HG02763 (cell line): ENCODE measurements around the gene PLCD4.

Experiments used
- ATAC-seq: cut with Tn5 transposase; IDR thresholded peaks from one replicate; pipeline ENCODE4 v1.9.1; 2021; ENCODE audit warnings: mild to moderate bottlenecking, moderate library complexity; ENCODE audit not compliant: unreplicated experiment

PLCD4 gene

DNA sequence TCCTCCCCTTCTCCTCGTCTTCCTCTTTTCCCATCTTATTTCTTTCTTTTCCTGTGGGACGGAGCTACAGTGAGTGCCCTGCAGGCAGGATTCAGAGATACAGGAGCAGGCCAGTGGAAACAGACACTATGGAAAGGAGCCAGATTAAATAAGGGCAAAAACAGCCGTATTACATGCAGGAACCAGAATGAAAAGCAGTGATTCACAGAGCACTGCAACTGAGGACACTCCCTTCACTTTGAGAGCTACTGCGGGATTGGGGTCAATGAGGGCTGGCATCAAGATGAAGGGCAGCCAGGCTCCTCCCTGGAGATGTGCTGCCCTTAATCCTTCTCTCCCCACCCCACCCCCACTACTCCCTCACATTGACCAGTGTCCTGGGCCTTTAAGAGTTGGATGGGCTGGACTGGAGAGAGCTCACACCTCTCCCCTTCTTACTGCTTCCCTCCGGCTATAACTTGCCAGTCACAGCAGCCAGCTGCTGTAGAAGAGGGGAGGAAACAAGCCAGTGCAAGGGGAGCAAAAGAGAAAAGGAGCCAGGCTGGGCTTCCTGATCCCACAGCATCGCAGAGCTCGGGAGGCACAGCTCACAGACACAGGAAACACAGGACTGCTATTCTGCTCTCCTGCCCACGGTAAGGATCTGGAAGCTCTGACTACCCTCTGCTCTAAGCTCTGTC lies at the start of gene PLCD4:
TSS of gene PLCD4 (plus strand) at position 464 of the 680 bp plus-strand sequence. CDS start 7,841 bp downstream, outside the sequence.
- no peak for ATAC-seq

DNA sequence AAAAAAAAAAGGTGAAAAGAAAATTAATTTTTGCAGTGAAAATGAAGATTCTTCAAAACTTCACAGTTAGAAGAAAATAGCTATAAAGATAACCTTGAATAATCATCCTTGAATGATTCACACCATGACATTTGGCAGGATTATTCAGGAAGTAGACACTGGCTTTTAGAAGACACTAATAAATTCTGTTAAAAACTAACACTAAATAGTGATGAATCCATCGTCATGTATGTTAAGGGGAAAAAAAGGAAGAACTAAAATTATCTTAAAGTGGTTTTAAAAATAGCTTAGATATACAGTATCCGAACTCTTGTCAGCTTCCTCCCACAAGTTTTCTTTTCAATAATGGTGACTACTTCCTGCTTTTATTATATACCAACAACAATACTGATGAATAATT lies 49.8 kb upstream of the PLCD4 start:
- ATAC-seq = no peak

DNA sequence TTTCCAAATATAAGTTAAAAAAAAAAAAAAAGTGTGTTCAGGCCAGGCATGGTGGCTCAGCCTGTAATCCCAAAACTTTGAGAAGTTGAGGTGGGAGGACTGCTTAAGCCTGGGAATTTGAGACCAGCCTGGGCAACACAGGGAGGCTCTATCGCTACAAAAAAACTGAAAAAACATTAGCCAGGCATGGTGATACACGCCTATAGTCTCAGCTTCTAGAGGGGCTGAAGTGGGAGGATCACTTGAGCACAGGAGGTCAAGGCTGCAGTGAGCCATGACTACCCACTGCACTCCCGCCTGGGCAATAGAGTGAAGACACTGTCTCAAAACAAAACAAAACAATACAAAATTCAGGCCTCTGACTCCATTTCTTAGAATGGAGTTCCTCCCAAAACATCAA lies 48.7 kb upstream of the PLCD4 start:
- no peak for ATAC-seq

DNA sequence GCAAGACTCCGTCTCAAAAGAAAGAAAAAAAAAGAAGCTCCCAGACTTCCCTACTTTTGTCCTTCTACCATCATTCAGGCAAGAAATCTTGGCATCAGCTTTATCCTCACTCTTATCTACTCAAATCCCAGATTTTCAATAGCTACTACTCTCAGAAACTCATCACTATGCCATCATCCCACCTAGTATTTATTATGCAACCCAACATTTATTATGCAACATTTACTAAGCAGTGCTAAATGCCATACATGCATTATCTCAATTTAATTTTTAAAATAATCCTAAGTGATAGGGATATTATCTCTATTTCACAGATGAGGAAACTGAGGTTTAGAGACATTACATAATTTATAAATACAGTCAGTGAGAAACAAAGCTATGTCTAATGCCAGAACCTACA lies 43.6 kb upstream of the PLCD4 start:
- ATAC-seq = no peak

DNA sequence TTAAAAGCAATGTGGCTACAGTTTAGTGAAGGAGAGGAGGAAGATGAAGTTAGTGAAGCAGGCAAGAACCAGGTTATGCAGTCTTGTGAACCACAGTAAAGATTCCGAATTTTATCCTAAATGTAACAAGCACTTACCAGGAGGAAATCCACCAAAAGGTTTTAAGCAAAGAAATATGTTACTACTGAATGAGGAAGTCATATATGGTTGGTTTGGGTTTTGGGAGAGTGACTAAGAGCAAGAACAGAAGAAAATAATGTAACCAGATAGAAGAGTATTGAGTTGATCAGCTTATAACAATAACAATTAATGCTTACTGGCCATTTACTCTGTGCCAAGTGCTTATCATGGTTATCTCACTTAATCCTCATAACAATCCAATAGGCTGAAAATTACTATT lies 41.4 kb upstream of the PLCD4 start:
- no peak for ATAC-seq

DNA sequence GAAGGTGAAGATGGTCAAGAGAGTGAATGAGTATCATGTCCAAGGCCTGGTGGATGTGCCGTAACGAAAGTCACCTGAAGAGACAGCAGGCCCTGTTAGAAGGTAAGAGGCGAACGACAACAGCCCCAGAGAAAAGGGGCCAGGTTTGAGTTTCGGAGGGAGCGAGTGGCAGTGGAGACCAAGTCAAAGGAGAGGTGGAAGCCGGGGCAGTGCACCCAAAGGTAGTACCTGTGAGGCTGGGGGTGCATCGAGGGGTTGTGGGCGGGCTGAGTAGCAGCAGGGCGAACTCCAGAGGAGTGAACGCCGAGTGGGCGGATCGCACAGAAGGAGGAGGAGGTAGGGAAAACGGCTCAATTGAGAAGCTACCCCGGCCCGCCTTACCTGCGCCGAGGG lies 39.9 kb upstream of the PLCD4 start:
- ATAC-seq = peak; percentile 32

DNA sequence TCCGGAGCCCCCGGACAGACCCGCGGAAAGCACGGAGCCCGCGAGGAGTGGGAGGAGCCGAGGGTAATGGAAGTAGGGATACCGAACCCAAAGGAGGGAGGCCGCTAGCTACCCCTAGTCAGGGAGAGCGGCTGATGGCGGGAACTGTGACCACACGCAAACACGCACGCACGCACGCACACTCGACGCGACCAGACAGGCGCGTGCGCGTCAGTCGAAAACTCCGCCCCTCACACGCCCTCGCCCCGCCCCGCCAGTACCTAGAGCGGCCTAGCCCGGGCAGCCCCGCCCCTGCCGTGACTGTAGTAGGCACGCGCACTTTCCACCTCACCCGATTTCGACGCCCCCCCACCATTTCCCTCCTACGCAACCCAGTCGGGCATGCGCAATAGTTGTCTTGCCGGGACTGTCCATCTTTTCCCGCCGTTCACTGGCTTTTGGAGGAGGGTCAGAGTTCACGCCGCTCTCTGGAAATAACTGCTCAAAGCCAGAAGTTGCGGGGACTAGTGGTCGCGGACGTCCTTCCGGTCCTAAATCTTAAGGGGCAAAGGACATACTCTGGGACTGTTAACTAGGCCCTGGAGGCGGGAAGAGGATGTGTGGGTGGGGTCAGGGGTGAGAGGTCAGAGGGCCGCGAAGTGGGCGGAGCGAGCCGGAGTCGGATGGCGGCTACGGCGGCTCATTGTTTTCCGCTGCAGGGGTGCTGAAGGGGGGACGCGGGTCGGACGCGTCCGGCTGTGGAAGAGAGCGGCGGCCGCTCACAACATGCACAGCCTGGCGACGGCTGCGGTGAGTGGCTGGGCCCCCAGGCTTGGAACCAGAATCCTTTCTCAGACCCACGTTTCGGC lies 39.3 kb upstream of the PLCD4 start, which contains the start of the genes CNOT9 and USP37:
TSS of gene CNOT9 (plus strand) at position 650 of the 848 bp plus-strand sequence. CDS start at position 766, 116 bp downstream.
TSS of gene USP37 (minus strand) at position 162 of the 848 bp plus-strand sequence. CDS start 9,698 bp downstream, outside the sequence.
- ATAC-seq = peak; percentile 72

DNA sequence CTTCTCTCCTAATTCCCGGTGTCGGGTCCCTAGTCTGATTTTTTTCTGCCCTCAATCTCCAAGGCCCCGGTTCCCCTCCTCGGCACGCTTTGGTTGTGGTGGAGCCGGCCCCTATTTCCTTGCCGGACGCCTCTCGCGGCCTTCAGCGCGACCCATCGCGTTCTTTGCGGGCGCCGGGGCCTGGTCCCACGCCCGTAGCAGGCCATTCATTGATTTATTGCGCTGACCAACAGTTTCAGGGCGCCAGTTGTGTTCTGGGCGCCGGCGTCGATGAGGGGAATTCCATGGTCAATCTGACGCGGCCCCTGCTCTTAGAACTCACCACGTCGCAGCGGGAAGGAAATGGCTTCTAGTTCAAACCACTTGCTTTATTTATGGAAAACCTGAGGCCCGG lies 38.7 kb upstream of the PLCD4 start:
- peak; percentile 16 for ATAC-seq

DNA sequence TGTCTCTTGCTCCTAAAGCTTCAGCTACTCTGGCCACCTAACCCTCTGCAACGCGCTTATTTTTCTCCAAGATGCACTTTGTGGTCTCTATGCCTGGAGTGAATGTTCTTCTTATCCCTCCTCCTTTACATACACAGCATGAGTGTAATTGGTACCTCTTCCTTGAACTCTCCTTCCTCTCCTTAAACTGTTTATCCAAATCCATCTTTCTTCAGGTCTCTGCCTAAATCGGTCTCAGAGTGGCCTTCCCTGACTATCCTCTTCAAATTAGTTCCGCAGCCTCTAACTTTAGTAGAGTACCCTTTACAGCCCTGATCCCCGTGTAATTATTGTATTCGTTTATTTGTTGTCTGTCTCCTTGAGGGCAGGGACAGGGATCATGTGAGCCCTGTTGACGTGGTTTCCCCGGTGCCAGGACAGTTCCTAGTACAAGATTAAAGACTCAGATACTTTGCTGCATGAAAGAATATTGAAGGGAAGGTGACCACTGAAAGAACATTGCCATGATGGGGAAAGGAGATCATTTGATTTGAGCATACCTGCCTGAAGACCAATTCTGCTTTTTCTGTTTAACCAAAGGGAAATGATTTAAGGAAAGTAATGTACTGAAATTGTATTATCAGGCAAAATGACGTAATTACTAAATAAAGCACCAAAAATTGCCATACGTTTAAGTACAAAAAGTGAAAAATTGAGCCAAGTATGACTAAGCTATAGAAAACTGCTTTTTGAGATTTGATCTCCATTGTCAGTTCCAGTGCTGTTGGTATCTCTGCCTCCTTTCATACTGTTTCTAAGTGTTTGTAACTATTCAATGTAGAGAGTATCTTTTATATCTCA lies 37.8 kb upstream of the PLCD4 start:
- no peak for ATAC-seq

DNA sequence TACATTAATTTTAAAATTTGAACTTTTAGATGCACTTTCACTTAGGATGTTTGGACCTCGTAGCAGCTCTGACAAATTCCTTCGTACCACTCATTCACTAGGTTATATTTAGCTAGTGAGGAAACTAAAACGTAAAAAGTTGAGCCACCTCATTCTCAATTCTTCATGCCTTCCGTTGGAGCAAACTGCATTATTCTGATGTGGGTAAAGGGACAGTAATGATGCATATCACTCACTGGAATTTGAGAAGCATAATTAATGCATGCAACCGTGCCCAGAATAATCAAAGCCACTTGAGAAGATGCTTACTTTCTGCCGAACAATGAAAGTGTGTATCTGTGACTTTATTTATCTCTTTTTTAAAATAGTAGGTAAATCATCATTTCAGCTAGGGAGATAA lies 36.8 kb upstream of the PLCD4 start:
- ATAC-seq = no peak

DNA sequence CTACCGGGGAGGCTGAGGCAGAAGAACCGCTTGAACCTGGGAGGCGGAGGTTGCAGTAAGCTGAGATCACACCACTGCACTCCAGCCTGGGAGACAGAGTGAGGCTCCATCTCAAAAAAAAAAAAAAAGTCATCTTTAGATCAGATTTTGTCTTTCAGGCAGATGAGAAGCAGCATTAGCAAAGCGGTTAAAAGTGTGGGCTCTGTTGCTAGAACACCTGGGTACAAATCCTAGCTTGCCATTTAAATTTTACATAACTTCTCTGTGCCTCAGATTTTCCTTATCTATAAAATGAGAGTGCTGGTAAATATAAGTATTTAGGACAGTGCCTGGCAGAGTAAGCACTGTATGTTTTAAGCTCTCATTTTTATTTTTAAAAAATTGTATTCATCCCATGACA lies 30.8 kb upstream of the PLCD4 start:
- ATAC-seq = no peak

DNA sequence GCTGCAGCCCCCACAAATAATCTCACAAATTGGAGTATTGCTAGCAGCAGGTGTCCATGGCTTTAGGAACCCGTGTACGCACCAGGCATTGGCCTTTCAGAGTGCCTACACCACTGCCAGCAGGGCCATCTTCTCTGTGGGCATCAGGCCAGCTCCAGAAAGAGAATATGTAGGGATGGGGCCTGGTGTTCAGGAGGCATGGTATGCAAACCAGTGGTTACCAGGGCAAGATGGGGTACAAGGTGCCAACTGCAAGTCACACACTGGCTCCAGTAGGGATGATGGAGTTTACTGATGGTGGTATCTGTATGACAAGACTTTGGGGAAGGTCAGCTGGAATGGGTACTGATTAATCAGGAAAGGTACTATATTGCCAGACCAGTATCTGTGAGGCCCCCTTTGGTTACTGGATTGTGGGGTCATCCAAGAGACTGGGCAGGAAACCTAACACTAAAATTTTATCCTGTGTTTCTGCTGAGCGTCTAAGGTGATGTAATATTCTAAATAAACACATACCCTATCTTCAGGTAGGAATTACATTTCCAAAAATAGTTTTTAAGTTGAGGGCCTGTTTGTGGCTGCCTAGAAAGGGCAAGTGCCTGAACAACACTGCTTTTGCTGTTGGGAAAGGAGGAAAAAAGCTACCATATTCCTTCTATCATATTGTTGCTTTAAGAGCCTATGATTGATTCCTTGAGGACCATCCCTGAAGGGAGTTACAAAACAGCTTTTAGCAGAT lies 30.0 kb upstream of the PLCD4 start:
- no peak for ATAC-seq

DNA sequence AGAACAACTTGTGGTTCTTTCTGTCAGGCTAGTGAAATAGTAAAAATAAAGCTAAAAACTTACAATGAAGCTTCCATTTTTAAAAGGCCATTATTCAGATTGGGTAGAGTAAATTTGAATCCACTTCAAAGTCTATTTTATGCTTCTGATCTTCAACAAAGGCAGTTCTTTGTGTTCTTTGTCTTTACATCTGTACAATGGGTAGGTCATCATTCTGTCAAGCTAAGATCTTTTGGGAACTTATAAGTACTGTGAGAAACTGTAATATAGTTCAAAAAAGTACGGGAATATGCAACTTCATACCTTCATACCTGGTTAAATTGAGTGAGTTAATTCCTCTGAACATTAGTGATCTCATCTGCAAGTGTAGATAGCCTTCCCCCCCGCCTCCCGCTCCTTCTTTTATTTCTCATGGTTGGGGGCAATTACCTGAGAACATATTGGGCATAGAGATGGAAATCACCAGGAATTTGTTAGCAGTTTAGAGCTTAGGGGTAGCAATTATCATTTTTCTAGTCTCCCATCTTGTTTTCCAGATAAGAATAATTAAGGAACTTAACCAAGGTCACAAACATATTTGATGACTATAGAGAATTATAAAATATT lies 29.3 kb upstream of the PLCD4 start:
- ATAC-seq = no peak

DNA sequence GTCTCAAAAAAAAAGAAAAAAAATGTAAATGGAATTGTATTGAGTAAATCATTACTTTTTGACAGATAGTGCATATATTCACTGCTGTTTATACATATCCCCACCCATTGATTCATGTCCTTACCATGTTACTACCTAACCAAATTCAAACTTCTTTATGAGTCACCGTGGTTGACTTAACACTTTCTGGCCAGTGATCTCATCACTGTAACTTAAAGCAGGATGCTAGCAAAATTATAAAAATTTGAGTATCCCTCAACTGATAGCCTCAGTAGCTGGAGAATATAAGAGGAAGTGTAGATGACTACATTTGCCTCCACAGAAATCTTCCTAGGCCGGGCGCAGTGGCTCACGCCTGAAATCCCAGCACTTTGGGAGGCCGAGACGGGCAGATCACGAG lies 25.6 kb upstream of the PLCD4 start:
- no peak for ATAC-seq

DNA sequence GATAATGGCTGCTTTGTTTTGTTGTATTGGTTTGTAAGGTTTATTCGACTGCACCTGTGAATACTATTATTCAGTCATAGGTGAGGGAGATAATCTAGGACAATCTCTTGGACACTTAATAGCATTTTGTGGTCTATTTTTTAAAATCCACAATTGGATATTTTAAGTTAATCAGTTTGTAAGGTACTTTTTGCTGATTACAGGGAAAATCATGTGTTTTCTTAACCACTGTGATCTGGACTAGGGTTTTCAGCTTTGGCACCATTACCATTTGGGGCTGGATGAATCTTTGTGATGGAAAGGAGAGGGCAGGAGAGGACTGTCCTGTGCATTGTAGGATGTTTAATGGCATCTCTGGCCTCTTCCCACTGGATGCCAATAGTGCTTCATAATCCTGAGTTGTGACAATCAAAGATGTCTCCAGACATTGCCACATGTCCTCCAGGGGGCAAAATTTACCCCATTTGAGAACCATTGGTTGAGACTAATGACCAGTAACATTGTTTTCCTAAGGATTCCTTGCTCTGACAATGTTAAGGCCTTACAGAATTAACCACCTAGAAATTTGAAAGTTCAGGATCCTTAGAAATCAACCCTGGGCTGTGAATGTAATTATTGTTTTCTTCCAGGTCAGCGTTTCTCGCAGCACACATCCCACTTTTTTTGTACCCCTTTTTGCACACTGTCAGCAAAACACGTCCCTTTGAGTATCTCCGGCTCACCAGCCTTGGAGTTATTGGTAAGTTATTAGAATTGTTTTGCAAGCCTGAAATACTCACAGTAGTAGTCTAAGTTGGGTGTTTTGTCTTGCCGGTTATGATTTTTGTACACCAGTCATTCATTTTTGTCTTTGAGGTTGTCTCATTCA lies 23.5 kb upstream of the PLCD4 start:
- ATAC-seq = no peak

DNA sequence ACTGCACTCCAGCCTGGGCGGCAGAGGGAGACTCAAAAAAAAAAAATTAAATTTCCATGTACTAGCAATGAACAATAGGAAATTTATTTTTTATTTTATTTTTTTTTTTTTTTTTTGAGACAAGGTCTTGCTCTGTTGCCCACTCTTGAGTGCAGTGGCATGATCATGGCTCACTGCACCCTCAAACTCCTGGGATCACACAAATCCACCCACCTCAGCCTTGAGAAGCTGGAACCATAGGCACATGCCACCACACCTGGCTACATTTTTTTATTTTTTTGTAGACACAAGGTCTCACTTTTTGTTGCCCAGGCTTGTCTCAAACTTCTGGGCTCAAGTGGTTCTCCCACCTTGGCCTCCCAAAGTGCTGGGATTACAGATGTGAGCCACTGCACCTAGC lies 22.2 kb upstream of the PLCD4 start:
- no peak for ATAC-seq

DNA sequence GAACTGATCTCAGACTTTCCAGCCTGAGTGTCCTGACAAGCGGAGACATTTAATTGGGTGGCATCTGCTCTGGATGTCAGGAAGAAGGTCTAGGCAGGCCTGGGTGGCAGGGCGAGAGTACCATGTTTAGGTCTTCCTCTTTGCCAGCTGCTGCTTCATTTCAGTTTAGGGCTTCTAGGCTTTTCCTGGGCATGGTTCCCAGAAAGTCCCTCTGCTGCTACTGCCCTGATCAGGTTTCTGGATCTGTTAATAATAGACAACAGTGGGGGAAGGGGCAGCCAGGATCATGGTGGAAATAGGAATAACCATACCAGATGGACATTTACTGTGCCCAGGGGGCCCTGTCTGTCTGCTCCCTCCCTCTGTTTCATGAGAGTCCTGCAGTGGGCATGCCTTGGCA lies 2.3 kb upstream of the PLCD4 start:
- ATAC-seq = no peak

DNA sequence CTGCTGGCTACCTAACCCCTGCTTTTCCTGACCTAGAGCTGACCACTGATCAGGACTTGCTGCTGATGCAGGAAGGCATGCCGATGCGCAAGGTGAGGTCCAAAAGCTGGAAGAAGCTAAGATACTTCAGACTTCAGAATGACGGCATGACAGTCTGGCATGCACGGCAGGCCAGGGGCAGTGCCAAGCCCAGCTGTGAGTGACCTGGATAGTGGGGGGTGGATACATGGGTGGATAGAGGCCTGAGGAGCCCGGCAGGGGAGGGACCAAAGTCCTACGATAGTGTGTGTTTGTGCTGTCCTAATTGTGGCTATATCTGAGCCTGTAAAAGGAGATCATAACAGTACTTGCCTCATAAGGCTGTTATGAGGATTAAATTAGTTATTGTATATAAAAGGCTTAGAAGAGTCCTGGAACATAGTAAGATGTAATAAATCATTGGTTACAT lies 8.2 kb downstream of the PLCD4 start:
- ATAC-seq = no peak
